Parathyroid adenoma (tissue), 2 donors: ENCODE results near the gene DNAH1.

Source experiments
- H2AFZ ChIP-seq: fragments of 300-600 bp; sonication (generic); one replicate; pipeline ENCODE4 v1.7.0; 2017; ENCODE audit warnings: antibody characterized with exemption, mild to moderate bottlenecking
- H3K27ac ChIP-seq: fragments of 300-600 bp; sonication (generic); one replicate; pipeline ENCODE4 v1.7.0; 2017
- H3K27me3 ChIP-seq: fragments of 300-600 bp; sonication (generic); one replicate; pipeline ENCODE4 v1.7.0; 2017; ENCODE audit warnings: low read length; ENCODE audit not compliant: control insufficient read depth, insufficient read depth
- H3K36me3 ChIP-seq: fragments of 300-600 bp; sonication (generic); one replicate; pipeline ENCODE4 v1.7.0; 2017; ENCODE audit warnings: low read length; ENCODE audit not compliant: control insufficient read depth, insufficient read depth
- H3K4me1 ChIP-seq: fragments of 300-600 bp; sonication (generic); one replicate; pipeline ENCODE4 v1.7.0; 2017; ENCODE audit warnings: control low read depth
- H3K4me2 ChIP-seq: fragments of 300-600 bp; sonication (generic); one replicate; pipeline ENCODE4 v1.7.0; 2017; ENCODE audit warnings: low read length
- H3K4me3 ChIP-seq: fragments of 300-600 bp; sonication (generic); one replicate; pipeline ENCODE4 v1.7.0; 2017; ENCODE audit warnings: low read depth, low read length
- H3K79me2 ChIP-seq: fragments of 300-600 bp; sonication (generic); one replicate; pipeline ENCODE4 v1.7.0; 2017; ENCODE audit warnings: control low read depth
- H3K9ac ChIP-seq: fragments of 300-600 bp; sonication (generic); one replicate; pipeline ENCODE4 v1.7.0; 2017; ENCODE audit warnings: mild to moderate bottlenecking
- H3K9me3 ChIP-seq: fragments of 300-600 bp; sonication (generic); one replicate; pipeline ENCODE4 v1.7.0; 2017; ENCODE audit warnings: low read length; ENCODE audit not compliant: control insufficient read depth
- CTCF ChIP-seq: fragments of 300-600 bp; sonication (generic); IDR thresholded peaks from one replicate; pipeline ENCODE4 v1.7.0; 2017; ENCODE audit warnings: antibody characterized with exemption, mild to moderate bottlenecking
- donor health status: primary hyperparathyroidism.

Gene DNAH1

GRCh38 chr3:52432691-52433141 lies 116.6 kb downstream of the DNAH1 start:
- no peaks in the 10 kb centered on the region for H3K27me3 ChIP-seq
- no peak overlapping the region for H3K9ac ChIP-seq
- no peak overlapping the region for H3K4me3 ChIP-seq
- H3K79me2 ChIP-seq, result no peaks in the 10 kb centered on the region
- no peak overlapping the region for H2AFZ ChIP-seq
- H3K4me2 ChIP-seq, result no peak overlapping the region
- H3K9me3 ChIP-seq, result no peaks in the 10 kb centered on the region
- no peaks in the 10 kb centered on the region for H3K36me3 ChIP-seq
- no peak overlapping the region for H3K27ac ChIP-seq
- H3K4me1 ChIP-seq, result peaks cover 4% of the 10 kb centered on the region
- TF ChIP-seq CTCF, result no peak

- no peak for TF ChIP-seq CTCF
- Histone ChIP-seq H3K4me2 (no peak overlapping the region), H3K4me1 (peaks cover 4% of the 10 kb centered on the region), H3K36me3 (no peaks in the 10 kb centered on the region), H3K79me2 (no peaks in the 10 kb centered on the region), H3K27ac (no peak overlapping the region), H3K27me3 (no peaks in the 10 kb centered on the region), H3K9me3 (no peaks in the 10 kb centered on the region), H2AFZ (no peak overlapping the region), H3K4me3 (no peak overlapping the region), H3K9ac (no peak overlapping the region)
Measured at GRCh38 chr3:52433328-52433995, 117.3 kb downstream of the DNAH1 start.

- Histone ChIP-seq H3K36me3 (no peaks in the 10 kb centered on the region), H3K9me3 (no peaks in the 10 kb centered on the region), H3K4me3 (no peak overlapping the region), H3K4me1 (peaks cover 4% of the 10 kb centered on the region), H3K27me3 (no peaks in the 10 kb centered on the region), H3K79me2 (no peaks in the 10 kb centered on the region), H3K9ac (no peak overlapping the region), H3K27ac (no peak overlapping the region), H2AFZ (no peak overlapping the region), H3K4me2 (no peak overlapping the region)
- TF ChIP-seq CTCF, result no peak
Measured at GRCh38 chr3:52433996-52434479, 117.9 kb downstream of the DNAH1 start.

GRCh38 chr3:52434491-52435115 lies 118.5 kb downstream of the DNAH1 start:
- no peak overlapping the region for H3K4me2 ChIP-seq
- no peak overlapping the region for H3K9ac ChIP-seq
- no peak overlapping the region for H3K27ac ChIP-seq
- no peak overlapping the region for H2AFZ ChIP-seq
- peaks cover 4% of the 10 kb centered on the region for H3K4me1 ChIP-seq
- H3K79me2 ChIP-seq, result no peaks in the 10 kb centered on the region
- no peaks in the 10 kb centered on the region for H3K36me3 ChIP-seq
- TF ChIP-seq CTCF, result no peak
- no peak overlapping the region for H3K4me3 ChIP-seq
- H3K9me3 ChIP-seq, result no peaks in the 10 kb centered on the region
- H3K27me3 ChIP-seq, result no peaks in the 10 kb centered on the region
